HG02885 (cell line): ENCODE data around the gene MAU2.

Experiments used
- ATAC-seq: cut with Tn5 transposase; IDR thresholded peaks from one replicate; pipeline ENCODE4 v1.9.1; 2021; ENCODE audit warnings: mild to moderate bottlenecking; ENCODE audit not compliant: unreplicated experiment, poor library complexity

The MAU2 gene

GRCh38 chr19:19305696-19306095, 14.9 kb upstream of the MAU2 start:
- ATAC-seq: no peak

- ATAC-seq: no peak
Measured at GRCh38 chr19:19306191-19306590, 14.4 kb upstream of the MAU2 start.

- ATAC-seq: no peak
Measured at GRCh38 chr19:19308373-19308772, 12.3 kb upstream of the MAU2 start.

GRCh38 chr19:19315444-19315843, 5.2 kb upstream of the MAU2 start:
- ATAC-seq: no peak

- ATAC-seq: no peak
Measured at GRCh38 chr19:19316082-19316481, 4.5 kb upstream of the MAU2 start.

- ATAC-seq: peak; percentile 8
Measured at GRCh38 chr19:19319732-19320360, 783 bp upstream of the MAU2 start.

GRCh38 chr19:19321141-19321577, 530 bp downstream of the MAU2 start:
- ATAC-seq: no peak

- no peak for ATAC-seq
Measured at GRCh38 chr19:19324059-19324770, 3.6 kb downstream of the MAU2 start.

- no peak for ATAC-seq
Measured at GRCh38 chr19:19327672-19328071, 7.0 kb downstream of the MAU2 start.

GRCh38 chr19:19329126-19329525, 8.5 kb downstream of the MAU2 start:
- ATAC-seq: no peak

GRCh38 chr19:19334063-19334988, 13.7 kb downstream of the MAU2 start:
- ATAC-seq: no peak

GRCh38 chr19:19334989-19335344, 14.3 kb downstream of the MAU2 start:
- no peak for ATAC-seq

- no peak for ATAC-seq
Measured at GRCh38 chr19:19335408-19336158, 15.0 kb downstream of the MAU2 start.

- no peak for ATAC-seq
Measured at GRCh38 chr19:19336597-19336996, 16.0 kb downstream of the MAU2 start.

GRCh38 chr19:19337120-19337519, 16.5 kb downstream of the MAU2 start:
- ATAC-seq: no peak

GRCh38 chr19:19338082-19338481, 17.5 kb downstream of the MAU2 start:
- ATAC-seq: no peak

- ATAC-seq: no peak
Measured at GRCh38 chr19:19341026-19341425, 20.4 kb downstream of the MAU2 start.

- ATAC-seq: no peak
Measured at GRCh38 chr19:19342086-19343015, 21.7 kb downstream of the MAU2 start.

GRCh38 chr19:19343016-19343362, 22.4 kb downstream of the MAU2 start:
- no peak for ATAC-seq
